Caco-2 (cell line): ENCODE measurements around the gene CARD11. TPM values are rescaled to one million over a fixed set of nuclear protein-coding genes. Genes with fewer than 3 reads are reported as not detected.
A peak's percentile ranks its signal among the peaks of the same experiment; 100 is the strongest.

ENCODE experiments used
- BruUV-seq: library from RNA; stranded (reverse); fragments of 400-500 nt; replicated peaks from 2 replicates; lab custom pipeline; 2021; lab: Mats Ljungman, UMichigan
- CTCF ChIA-PET: fragments of 300-600 bp; sonication (Branson Sonifier 250); formaldehyde crosslinking; loops from one replicate; lab custom pipeline; 2022; ENCODE audit warnings: antibody characterized with exemption; lab: Charles Lee
- POLR2A ChIA-PET: fragments of 300-600 bp; sonication (Branson Sonifier 250); formaldehyde crosslinking; loops from one replicate; lab custom pipeline; 2022; ENCODE audit warnings: antibody characterized with exemption; lab: Charles Lee
- DNase-seq, 2 experiments: peaks; one replicate each; pipeline versions ENCODE4 v3.0.0 to v3.0.0-alpha.2; 2020 to 2022
- H3K27me3 ChIP-seq: replicated peaks from 2 replicates; pipeline ENCODE4 v1.6.0; 2011; ENCODE audit warnings: low read length; ENCODE audit not compliant: control insufficient read depth, insufficient read depth
- H3K36me3 ChIP-seq: 2 replicates; pipeline ENCODE4 v1.5.1; 2011; ENCODE audit warnings: low read length; ENCODE audit not compliant: control insufficient read depth, insufficient read depth
- H3K4me1 ChIP-seq: fragments of 250-450 bp; sonication (Bioruptor Pico); 2 replicates; pipeline ENCODE4 v1.5.1; 2020; ENCODE audit warnings: mild to moderate bottlenecking
- H3K4me3 ChIP-seq: 2 replicates; pipeline ENCODE4 v1.5.1; 2011; ENCODE audit warnings: low read depth, mild to moderate bottlenecking, control low read depth, low read length
- H3K9me3 ChIP-seq: fragments of 250-450 bp; sonication (Bioruptor Pico); 2 replicates; pipeline ENCODE4 v1.5.1; 2020; ENCODE audit warnings: mild to moderate bottlenecking, moderate library complexity
- H3K27ac Mint-ChIP-seq: one replicate; pipeline ENCODE4 v1.8.0; 2022; ENCODE audit warnings: mixed read lengths; ENCODE audit not compliant: unreplicated experiment
- H3K27me3 Mint-ChIP-seq: one replicate; pipeline ENCODE4 v1.8.0; 2022; ENCODE audit warnings: mixed read lengths; ENCODE audit not compliant: insufficient read depth, unreplicated experiment
- H3K36me3 Mint-ChIP-seq: one replicate; pipeline ENCODE4 v1.8.0; 2022; ENCODE audit warnings: mild to moderate bottlenecking, mixed read lengths; ENCODE audit not compliant: insufficient read depth, unreplicated experiment
- H3K4me1 Mint-ChIP-seq: one replicate; pipeline ENCODE4 v1.8.0; 2022; ENCODE audit warnings: low read depth, mixed read lengths; ENCODE audit not compliant: unreplicated experiment
- H3K4me3 Mint-ChIP-seq: one replicate; pipeline ENCODE4 v1.8.0; 2022; ENCODE audit warnings: mild to moderate bottlenecking, moderate library complexity, mixed read lengths; ENCODE audit not compliant: unreplicated experiment
- H3K9me3 Mint-ChIP-seq: one replicate; pipeline ENCODE4 v1.8.0; 2022; ENCODE audit warnings: mixed read lengths; ENCODE audit not compliant: unreplicated experiment
- intact Hi-C: fragments of 100-400 bp; cut with micrococcal nuclease; formaldehyde crosslinking; loops from one replicate; pipeline ENCODE4 v1.10.0; 2022; ENCODE audit not compliant: unreplicated experiment
- total RNA-seq: library from RNA; stranded (reverse); gene quantifications from 2 replicates; pipeline ENCODE4 v1.2.3, GENCODE V29; 2022
- TF ChIP-seq, protein P1 (sequence below), 2 experiments: fragments of 200-600 bp in 1 of 2; IDR thresholded peaks; 1 replicate in 1 of 2; 2 replicates in 1 of 2; pipeline versions ENCODE4 v1.5.1 to v1.8.0; 2011 to 2022; ENCODE audit warnings: antibody characterized with exemption in 1 of 2, control low read depth in 1 of 2, inconsistent platforms in 1 of 2, low read depth in 1 of 2, low read length in 1 of 2, mild to moderate bottlenecking in 1 of 2, moderate library complexity in 1 of 2; ENCODE audit not compliant: insufficient read depth in 1 of 2, severe bottlenecking in 1 of 2, unreplicated experiment in 1 of 2

CARD11 gene
- total RNA-seq, 1 experiment from 2014 or later: 5.4 TPM

DNA sequence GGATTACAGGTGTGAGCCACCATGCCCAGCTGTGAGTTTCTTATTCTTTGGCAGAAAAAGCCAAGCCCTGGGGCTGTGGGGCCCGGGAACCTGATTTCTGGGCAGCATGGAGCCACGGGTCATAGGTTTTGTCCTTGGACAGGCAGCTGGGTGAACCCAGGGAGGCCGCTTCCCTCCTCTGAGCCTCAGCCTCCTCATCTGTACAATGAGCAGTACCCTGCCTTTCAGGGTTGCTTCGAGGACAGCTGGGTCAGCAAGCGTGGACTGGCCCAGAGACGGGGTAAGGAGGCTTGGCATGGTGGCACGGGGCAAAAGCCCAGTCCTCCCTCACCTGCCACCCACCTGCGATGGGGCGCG, 115.4 kb downstream of the CARD11 start:
- no peak overlapping the region for H3K4me3 Mint-ChIP-seq
- no TSS peak for BruUV-seq
- Histone ChIP-seq H3K4me3 (no peak overlapping the region), H3K4me1 (no peaks in the 10 kb centered on the region; the same call in 1 of the 2 replicates), H3K36me3 (no peaks in the 10 kb centered on the region), H3K27me3 (no peaks in the 10 kb centered on the region), H3K9me3 (no peaks in the 10 kb centered on the region)
- H3K4me1 Mint-ChIP-seq: no peaks in the 10 kb centered on the region
- H3K9me3 Mint-ChIP-seq: no peaks in the 10 kb centered on the region
- H3K27ac Mint-ChIP-seq: no peak overlapping the region
- peak in 1 of 2 experiments; percentile 21 for DNase-seq
- TF ChIP-seq, protein P1, sequence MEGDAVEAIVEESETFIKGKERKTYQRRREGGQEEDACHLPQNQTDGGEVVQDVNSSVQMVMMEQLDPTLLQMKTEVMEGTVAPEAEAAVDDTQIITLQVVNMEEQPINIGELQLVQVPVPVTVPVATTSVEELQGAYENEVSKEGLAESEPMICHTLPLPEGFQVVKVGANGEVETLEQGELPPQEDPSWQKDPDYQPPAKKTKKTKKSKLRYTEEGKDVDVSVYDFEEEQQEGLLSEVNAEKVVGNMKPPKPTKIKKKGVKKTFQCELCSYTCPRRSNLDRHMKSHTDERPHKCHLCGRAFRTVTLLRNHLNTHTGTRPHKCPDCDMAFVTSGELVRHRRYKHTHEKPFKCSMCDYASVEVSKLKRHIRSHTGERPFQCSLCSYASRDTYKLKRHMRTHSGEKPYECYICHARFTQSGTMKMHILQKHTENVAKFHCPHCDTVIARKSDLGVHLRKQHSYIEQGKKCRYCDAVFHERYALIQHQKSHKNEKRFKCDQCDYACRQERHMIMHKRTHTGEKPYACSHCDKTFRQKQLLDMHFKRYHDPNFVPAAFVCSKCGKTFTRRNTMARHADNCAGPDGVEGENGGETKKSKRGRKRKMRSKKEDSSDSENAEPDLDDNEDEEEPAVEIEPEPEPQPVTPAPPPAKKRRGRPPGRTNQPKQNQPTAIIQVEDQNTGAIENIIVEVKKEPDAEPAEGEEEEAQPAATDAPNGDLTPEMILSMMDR (IDR thresholded peaks at IDR 0.05; ENCODE audit: insufficient read depth in 1 of 2, low read depth in 1 of 2, low read length in 1 of 2, severe bottlenecking in 1 of 2, unreplicated experiment in 1 of 2): no peak
- ChIA-PET POLR2A (interaction anchor here (0.6 kb wide), 1 partner anchor 311 kb away, joined by 9 read pairs; no protein-coding TSS in a partner anchor), CTCF (no interaction called here)
- peaks cover 3% of the 10 kb centered on the region for H3K27me3 Mint-ChIP-seq
- intact Hi-C loops: no loop called here
- H3K36me3 Mint-ChIP-seq: no peaks in the 10 kb centered on the region

DNA sequence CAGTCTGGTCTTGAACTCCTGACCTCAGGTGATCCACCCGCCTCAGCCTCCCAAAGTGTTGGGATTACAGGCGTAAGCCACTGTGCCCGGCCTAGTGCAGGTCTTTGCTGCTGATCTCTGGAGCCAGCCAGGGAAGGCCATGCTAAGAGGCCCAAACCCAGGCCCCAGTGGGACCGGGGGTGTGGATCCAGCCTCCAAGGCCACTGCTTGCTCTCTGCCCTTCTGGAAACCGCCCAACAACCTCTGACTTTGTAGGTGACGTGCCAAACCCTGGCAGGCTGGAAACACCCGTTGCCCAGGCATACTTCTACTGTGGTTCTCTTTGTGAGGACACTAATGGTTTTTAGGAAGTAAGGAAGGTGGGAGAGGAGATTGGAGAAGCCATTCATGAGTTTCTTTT, 116.1 kb downstream of the CARD11 start:
- no peaks in the 10 kb centered on the region for H3K4me1 Mint-ChIP-seq
- H3K36me3 ChIP-seq: no peaks in the 10 kb centered on the region
- peak in 1 of 2 experiments; percentile 25 for DNase-seq
- no TSS peak for BruUV-seq
- H3K4me3 Mint-ChIP-seq: no peak overlapping the region
- H3K4me1 ChIP-seq: no peaks in the 10 kb centered on the region; the same call in 1 of the 2 replicates
- ChIA-PET POLR2A (no interaction called here), CTCF (no interaction called here)
- no peaks in the 10 kb centered on the region for H3K27me3 ChIP-seq
- H3K27me3 Mint-ChIP-seq: peaks cover 3% of the 10 kb centered on the region
- H3K4me3 ChIP-seq: no peak overlapping the region
- H3K9me3 ChIP-seq: no peaks in the 10 kb centered on the region
- no peak overlapping the region for H3K27ac Mint-ChIP-seq
- intact Hi-C loops: no loop called here
- TF ChIP-seq, protein P1 (IDR thresholded peaks at IDR 0.05; ENCODE audit: insufficient read depth in 1 of 2, low read depth in 1 of 2, low read length in 1 of 2, severe bottlenecking in 1 of 2, unreplicated experiment in 1 of 2): no peak
- no peaks in the 10 kb centered on the region for H3K9me3 Mint-ChIP-seq
- H3K36me3 Mint-ChIP-seq: no peaks in the 10 kb centered on the region

DNA sequence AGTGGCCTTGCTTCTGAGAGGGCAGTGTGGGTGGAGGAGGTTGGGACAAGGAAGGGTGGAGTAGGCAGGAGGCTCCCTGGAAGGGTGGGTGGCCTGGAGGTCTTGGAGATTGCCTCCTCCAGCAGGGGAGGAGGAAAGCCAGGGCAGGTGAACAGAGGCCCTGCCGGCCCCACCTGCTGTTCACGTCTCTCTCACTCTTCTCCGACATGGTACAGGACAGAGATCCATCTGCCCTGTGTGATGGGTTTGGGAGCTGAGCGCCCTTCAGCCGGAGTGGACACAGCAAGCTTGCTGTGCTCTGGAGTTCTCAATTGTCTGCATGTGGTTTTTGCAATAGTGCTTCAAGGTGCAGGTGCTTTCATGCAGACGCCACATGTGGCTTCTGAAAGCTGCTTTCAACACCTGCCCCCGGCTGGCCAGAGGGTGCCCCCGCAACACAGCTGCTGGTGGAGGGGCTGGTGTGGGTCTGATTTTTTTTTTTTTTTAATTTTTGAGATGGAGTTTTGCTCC, 116.7 kb downstream of the CARD11 start:
- Histone ChIP-seq H3K27me3 (no peaks in the 10 kb centered on the region), H3K4me3 (no peak overlapping the region), H3K36me3 (no peaks in the 10 kb centered on the region), H3K9me3 (no peaks in the 10 kb centered on the region), H3K4me1 (no peaks in the 10 kb centered on the region; the same call in 1 of the 2 replicates)
- no peaks in the 10 kb centered on the region for H3K36me3 Mint-ChIP-seq
- no peaks in the 10 kb centered on the region for H3K4me1 Mint-ChIP-seq
- peak in 1 of 2 experiments; percentile 27 for DNase-seq
- no peaks in the 10 kb centered on the region for H3K27me3 Mint-ChIP-seq
- BruUV-seq: no TSS peak
- H3K4me3 Mint-ChIP-seq: no peak overlapping the region
- TF ChIP-seq, protein P1 (IDR thresholded peaks at IDR 0.05; ENCODE audit: insufficient read depth in 1 of 2, low read depth in 1 of 2, low read length in 1 of 2, severe bottlenecking in 1 of 2, unreplicated experiment in 1 of 2): no peak
- H3K9me3 Mint-ChIP-seq: no peaks in the 10 kb centered on the region
- ChIA-PET CTCF (interaction anchor here (0.7 kb wide), 1 partner anchor 274 kb away, joined by 3 read pairs; no protein-coding TSS in a partner anchor), POLR2A (no interaction called here)
- no peak overlapping the region for H3K27ac Mint-ChIP-seq
- intact Hi-C loops: no loop called here
